GM18498 (cell line): Measurements from ENCODE around the gene MLST8.

Experiments used
- ATAC-seq: cut with Tn5 transposase; IDR thresholded peaks from one replicate; pipeline ENCODE4 v1.9.1; 2021; ENCODE audit warnings: mild to moderate bottlenecking, moderate library complexity; ENCODE audit not compliant: unreplicated experiment

MLST8 gene

GRCh38 chr16:2207872-2208271 lies 2.6 kb downstream of the MLST8 start:
- no peak for ATAC-seq

GRCh38 chr16:2208308-2208707 lies 3.1 kb downstream of the MLST8 start:
- no peak for ATAC-seq

- no peak for ATAC-seq
These were observed 3.5 kb downstream of the MLST8 start for GRCh38 chr16:2208772-2209171.

- ATAC-seq, result no peak
These were observed 4.2 kb downstream of the MLST8 start for GRCh38 chr16:2209258-2210008.

GRCh38 chr16:2210009-2210332 lies 4.7 kb downstream of the MLST8 start:
- no peak for ATAC-seq

GRCh38 chr16:2210386-2211365 lies 5.4 kb downstream of the MLST8 start, which contains the start of gene BRICD5:
Gene BRICD5 (minus strand): TSS chr16:2210863. CDS start chr16:2210833, 30 bp downstream.
- ATAC-seq, result no peak

- ATAC-seq, result no peak
These were observed 6.7 kb downstream of the MLST8 start for GRCh38 chr16:2211923-2212347.

GRCh38 chr16:2212362-2213324 lies 7.4 kb downstream of the MLST8 start:
- ATAC-seq, result no peak

- ATAC-seq, result peak; percentile 4
These were observed 8.8 kb downstream of the MLST8 start for GRCh38 chr16:2213817-2214718.

GRCh38 chr16:2214719-2214968 lies 9.4 kb downstream of the MLST8 start, which contains the start of gene PGP:
Gene PGP (minus strand): TSS chr16:2214840. CDS start chr16:2214777, 63 bp downstream.
- ATAC-seq, result peak; percentile 83

GRCh38 chr16:2216330-2216729 lies 11.1 kb downstream of the MLST8 start:
- no peak for ATAC-seq

GRCh38 chr16:2223221-2223941 lies 18.1 kb downstream of the MLST8 start, which contains the start of gene E4F1:
Gene E4F1 (plus strand): TSS chr16:2223591. CDS start chr16:2223614, 23 bp downstream.
- peak; percentile 96 for ATAC-seq

- ATAC-seq, result peak; percentile 14
These were observed 18.8 kb downstream of the MLST8 start for GRCh38 chr16:2223942-2224486.

- no peak for ATAC-seq
These were observed 21.1 kb downstream of the MLST8 start for GRCh38 chr16:2226245-2226793.

- ATAC-seq, result no peak
These were observed 21.7 kb downstream of the MLST8 start for GRCh38 chr16:2226918-2227317.

- no peak for ATAC-seq
These were observed 23.0 kb downstream of the MLST8 start for GRCh38 chr16:2228161-2228824.

- ATAC-seq, result no peak
These were observed 23.8 kb downstream of the MLST8 start for GRCh38 chr16:2229091-2229490.
